ENCODE measurements around the gene FOXE1. TPM values are rescaled to one million over a fixed set of nuclear protein-coding genes. Genes with fewer than 3 reads are reported as not detected.

Gene FOXE1
- polyA plus RNA-seq, 1 of the 3 experiments (the other 2 are of a cell fraction): 0.03 TPM

GRCh38 chr9:97850746-97851445 is 2.1 kb upstream of the FOXE1 start:
- Histone ChIP-seq H3K27me3 (ENCODE audit: insufficient read depth) (peaks cover 90% of the 10 kb centered on the region), H3K79me2 (ENCODE audit: insufficient read depth) (no peaks in the 10 kb centered on the region), H3K9ac (no peak overlapping the region), H3K36me3 (replicated peaks in 1 of 2; ENCODE audit: control insufficient read depth in 1 of 2, insufficient read depth in 2 of 2, low read length in 1 of 2) (no peaks in the 10 kb centered on the region), H3K4me3 (ENCODE audit: low read depth in 2 of 2, low read length in 1 of 2) (no peak overlapping the region; a peak in 1 of 4 replicates), H3K9me3 (no peaks in the 10 kb centered on the region), H4K20me1 (ENCODE audit: insufficient read depth) (no peaks in the 10 kb centered on the region), H3K4me2 (peak overlapping the region; percentile 50; the same call in 1 of the 2 replicates), H2AFZ (ENCODE audit: low read depth) (no peak overlapping the region), H3F3A (replicated peaks; ENCODE audit: insufficient read depth) (no peaks in the 10 kb centered on the region), H3K4me1 (ENCODE audit: control insufficient read depth in 1 of 2, insufficient read depth in 2 of 2, low read depth in 1 of 2, low read length in 1 of 2) (no peaks in the 10 kb centered on the region; a peak in 1 of 4 replicates), H3K27ac (ENCODE audit: low read depth in 2 of 2, low read length in 1 of 2) (no peak overlapping the region), H3K9me2 (no peaks in the 10 kb centered on the region)
- no peak for DNase-seq
- TF ChIP-seq POLR2AphosphoS5 (IDR thresholded peaks at IDR 0.05; ENCODE audit: low read depth, low read length) (no peak), FOXM1 (IDR thresholded peaks at IDR 0.05; ENCODE audit: low read depth) (no peak), JUND (IDR thresholded peaks at IDR 0.05) (no peak), FOXJ3 (CRISPR knock-in tag; IDR thresholded peaks at IDR 0.05) (no peak), USF2 (IDR thresholded peaks at IDR 0.05; ENCODE audit: borderline replicate concordance, low read depth, low read length) (no peak), ZBTB33 (IDR thresholded peaks at IDR 0.05; ENCODE audit: borderline replicate concordance, low read depth) (no peak), RFX5 (IDR thresholded peaks at IDR 0.05; ENCODE audit: low read length) (no peak), RAD21 (IDR thresholded peaks at IDR 0.05; ENCODE audit: low read length) (no peak), MXI1 (IDR thresholded peaks at IDR 0.05; ENCODE audit: low read depth, low read length) (no peak), NFIC (IDR thresholded peaks at IDR 0.05; ENCODE audit: borderline replicate concordance) (no peak), MAX (IDR thresholded peaks at IDR 0.05; ENCODE audit: low read depth) (no peak), GATA2 (CRISPR knock-in tag; IDR thresholded peaks at IDR 0.05) (no peak), NRF1 (IDR thresholded peaks at IDR 0.05; ENCODE audit: low read depth, low read length) (no peak), TCF12 (IDR thresholded peaks at IDR 0.05) (no peak), FOSL2 (IDR thresholded peaks at IDR 0.05; ENCODE audit: borderline replicate concordance, low read depth) (no peak)
- WGBS (ENCODE audit: low lambda C conversion rate): 17% methylated on average over 13 of the region's 13 CpGs
- ChIA-PET CTCF (interaction anchor here (1.2 kb wide), 1 partner anchor 14 kb away, joined by 3 read pairs; no protein-coding TSS in a partner anchor), POLR2A (no interaction called here)

- Histone ChIP-seq H3K4me1 (ENCODE audit: control insufficient read depth in 1 of 2, insufficient read depth in 2 of 2, low read depth in 1 of 2, low read length in 1 of 2) (no peaks in the 10 kb centered on the region; a peak in 1 of 4 replicates), H4K20me1 (ENCODE audit: insufficient read depth) (no peaks in the 10 kb centered on the region), H3K4me3 (ENCODE audit: low read depth in 2 of 2, low read length in 1 of 2) (no peak overlapping the region; a peak in 1 of 4 replicates), H3F3A (replicated peaks; ENCODE audit: insufficient read depth) (no peaks in the 10 kb centered on the region), H3K36me3 (replicated peaks in 1 of 2; ENCODE audit: control insufficient read depth in 1 of 2, insufficient read depth in 2 of 2, low read length in 1 of 2) (no peaks in the 10 kb centered on the region), H3K27me3 (ENCODE audit: insufficient read depth) (peaks cover 94% of the 10 kb centered on the region), H3K9ac (no peak overlapping the region), H3K4me2 (peak overlapping the region; percentile 50; the same call in 1 of the 2 replicates), H3K79me2 (ENCODE audit: insufficient read depth) (no peaks in the 10 kb centered on the region), H2AFZ (ENCODE audit: low read depth) (no peak overlapping the region), H3K9me2 (no peaks in the 10 kb centered on the region), H3K9me3 (no peaks in the 10 kb centered on the region), H3K27ac (ENCODE audit: low read depth in 2 of 2, low read length in 1 of 2) (no peak overlapping the region)
- TF ChIP-seq TAF1 (IDR thresholded peaks at IDR 0.05; ENCODE audit: borderline replicate concordance, low read depth, low read length) (no peak), FOSL2 (IDR thresholded peaks at IDR 0.05; ENCODE audit: borderline replicate concordance, low read depth) (no peak), RFX5 (IDR thresholded peaks at IDR 0.05; ENCODE audit: low read length) (no peak), MEF2A (IDR thresholded peaks at IDR 0.05; ENCODE audit: borderline replicate concordance, low read depth) (no peak), YY1 (IDR thresholded peaks at IDR 0.05; ENCODE audit: low read depth) (no peak), MXI1 (IDR thresholded peaks at IDR 0.05; ENCODE audit: low read depth, low read length) (no peak), RCOR1 (IDR thresholded peaks at IDR 0.05; ENCODE audit: low read length) (no peak)
- DNase-seq: no peak
- 20% methylated on average over 13 of the region's 23 CpGs for WGBS (ENCODE audit: low lambda C conversion rate)
- ChIA-PET CTCF (no interaction called here), POLR2A (no interaction called here)
Measured at GRCh38 chr9:97851446-97851883, 1.6 kb upstream of the FOXE1 start.

All from SK-N-SH (cell line).